DOHH2 (cell line): ENCODE measurements around the gene MRLN.

Experiments
- H3F3A ChIP-seq: fragments of 200-600 bp; sonication (generic), shearing (Covaris generic); 2 replicates; pipeline ENCODE4 v1.6.0; 2016; ENCODE audit warnings: antibody characterized with exemption, mild to moderate bottlenecking; ENCODE audit not compliant: control insufficient read depth, insufficient read depth
- H3K27ac ChIP-seq: fragments of 200-600 bp; sonication (generic); 2 replicates; pipeline ENCODE4 v1.5.1; 2014; ENCODE audit warnings: low read depth, mild to moderate bottlenecking, low read length, moderate library complexity
- H3K27me3 ChIP-seq: fragments of 200-600 bp; sonication (generic); 2 replicates; pipeline ENCODE4 v1.6.1; 2014; ENCODE audit warnings: mild to moderate bottlenecking, low read length, mixed read lengths; ENCODE audit not compliant: control insufficient read depth
- H3K36me3 ChIP-seq: fragments of 200-600 bp; sonication (generic); 2 replicates; pipeline ENCODE4 v1.6.1; 2014; ENCODE audit warnings: mild to moderate bottlenecking, low read length, moderate library complexity, mixed read lengths; ENCODE audit not compliant: control insufficient read depth
- H3K4me1 ChIP-seq: fragments of 200-600 bp; sonication (generic); 2 replicates; pipeline ENCODE4 v1.6.1; 2014; ENCODE audit warnings: mild to moderate bottlenecking, low read length, mixed read lengths; ENCODE audit not compliant: control insufficient read depth
- H3K4me2 ChIP-seq: fragments of 200-600 bp; sonication (generic); 2 replicates; pipeline ENCODE4 v1.6.0; 2014; ENCODE audit warnings: mild to moderate bottlenecking, low read length, moderate library complexity
- H3K4me3 ChIP-seq: fragments of 200-600 bp; sonication (generic); 2 replicates; pipeline ENCODE4 v1.5.1; 2014; ENCODE audit warnings: mild to moderate bottlenecking, low read length, mixed read lengths
- H3K79me2 ChIP-seq: fragments of 200-600 bp; sonication (generic); 2 replicates; pipeline ENCODE4 v1.6.1; 2014; ENCODE audit warnings: mild to moderate bottlenecking, low read length, mixed read lengths; ENCODE audit not compliant: control insufficient read depth
- H3K9me2 ChIP-seq: fragments of 200-600 bp; sonication (generic); replicated peaks from 2 replicates; pipeline ENCODE4 v1.6.1; 2014; ENCODE audit warnings: mild to moderate bottlenecking, low read length, mixed read lengths; ENCODE audit not compliant: control insufficient read depth
- H3K9me3 ChIP-seq: fragments of 200-600 bp; sonication (generic); 2 replicates; pipeline ENCODE4 v1.6.1; 2014; ENCODE audit warnings: antibody characterized with exemption, low read length, mixed read lengths; ENCODE audit not compliant: control insufficient read depth, insufficient read depth
- H4K20me1 ChIP-seq: fragments of 200-600 bp; sonication (generic); 2 replicates; pipeline ENCODE4 v1.6.0; 2014; ENCODE audit warnings: low read depth, mild to moderate bottlenecking, antibody characterized with exemption, low read length, moderate library complexity; ENCODE audit not compliant: control insufficient read depth, insufficient read depth
- EZH2phosphoT487 ChIP-seq: fragments of 200-600 bp; sonication (generic); IDR thresholded peaks from 2 replicates; pipeline ENCODE4 v1.6.1; 2017; ENCODE audit warnings: borderline replicate concordance, mild to moderate bottlenecking, antibody characterized with exemption, low read length, moderate library complexity, mixed read lengths
- TF ChIP-seq, protein P1 (sequence below): fragments of 200-600 bp; sonication (generic); IDR thresholded peaks from one replicate; pipeline ENCODE4 v1.5.1; 2014; ENCODE audit warnings: antibody characterized with exemption, mild to moderate bottlenecking, low read depth, low read length; ENCODE audit not compliant: poor library complexity, severe bottlenecking

MRLN gene

DNA sequence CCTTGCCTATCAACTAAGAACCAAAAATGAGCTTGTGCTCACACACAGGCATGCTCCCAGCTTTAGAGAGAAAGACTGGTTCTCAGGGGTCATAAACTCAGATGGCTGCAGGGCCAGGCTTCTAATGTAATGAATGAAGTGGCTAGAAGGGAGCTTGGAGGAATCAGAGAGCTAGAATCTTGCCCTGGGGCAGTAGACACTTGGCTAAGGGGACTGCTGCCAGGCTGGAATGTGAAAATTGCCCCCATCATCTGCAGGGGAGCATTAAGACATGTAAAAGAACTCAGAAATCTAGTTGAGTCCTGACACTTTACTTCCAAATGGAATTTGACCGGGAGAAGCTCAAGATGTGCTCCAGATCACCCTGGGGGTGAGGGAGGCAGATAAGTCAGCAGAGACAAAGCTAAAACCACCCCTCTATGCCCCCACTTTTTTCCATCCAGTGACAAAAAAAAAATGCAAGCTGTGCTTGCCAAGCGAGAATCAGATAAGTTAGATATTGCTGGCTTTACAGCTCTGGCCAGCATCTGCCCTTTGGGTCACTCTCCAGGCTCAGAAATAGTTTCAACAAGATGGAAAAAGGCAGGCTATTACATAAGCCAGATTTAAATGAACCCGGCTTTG, 41.3 kb downstream of the MRLN start:
- peaks cover 16% of the 10 kb centered on the region for H3K4me1 ChIP-seq
- H3K27me3 ChIP-seq, result peaks cover 39% of the 10 kb centered on the region
- H3K9me3 ChIP-seq, result no peaks in the 10 kb centered on the region
- no peak overlapping the region for H3K4me3 ChIP-seq
- TF ChIP-seq, protein P1, sequence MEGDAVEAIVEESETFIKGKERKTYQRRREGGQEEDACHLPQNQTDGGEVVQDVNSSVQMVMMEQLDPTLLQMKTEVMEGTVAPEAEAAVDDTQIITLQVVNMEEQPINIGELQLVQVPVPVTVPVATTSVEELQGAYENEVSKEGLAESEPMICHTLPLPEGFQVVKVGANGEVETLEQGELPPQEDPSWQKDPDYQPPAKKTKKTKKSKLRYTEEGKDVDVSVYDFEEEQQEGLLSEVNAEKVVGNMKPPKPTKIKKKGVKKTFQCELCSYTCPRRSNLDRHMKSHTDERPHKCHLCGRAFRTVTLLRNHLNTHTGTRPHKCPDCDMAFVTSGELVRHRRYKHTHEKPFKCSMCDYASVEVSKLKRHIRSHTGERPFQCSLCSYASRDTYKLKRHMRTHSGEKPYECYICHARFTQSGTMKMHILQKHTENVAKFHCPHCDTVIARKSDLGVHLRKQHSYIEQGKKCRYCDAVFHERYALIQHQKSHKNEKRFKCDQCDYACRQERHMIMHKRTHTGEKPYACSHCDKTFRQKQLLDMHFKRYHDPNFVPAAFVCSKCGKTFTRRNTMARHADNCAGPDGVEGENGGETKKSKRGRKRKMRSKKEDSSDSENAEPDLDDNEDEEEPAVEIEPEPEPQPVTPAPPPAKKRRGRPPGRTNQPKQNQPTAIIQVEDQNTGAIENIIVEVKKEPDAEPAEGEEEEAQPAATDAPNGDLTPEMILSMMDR, result no peak
- TF ChIP-seq EZH2phosphoT487, result no peak
- H3K27ac ChIP-seq, result no peak overlapping the region
- H3K79me2 ChIP-seq, result no peaks in the 10 kb centered on the region
- no peaks in the 10 kb centered on the region for H3K9me2 ChIP-seq
- H3K4me2 ChIP-seq, result no peak overlapping the region
- H3F3A ChIP-seq, result peaks cover 3% of the 10 kb centered on the region; the same call in 1 of the 2 replicates
- no peaks in the 10 kb centered on the region for H3K36me3 ChIP-seq
- H4K20me1 ChIP-seq, result no peaks in the 10 kb centered on the region

DNA sequence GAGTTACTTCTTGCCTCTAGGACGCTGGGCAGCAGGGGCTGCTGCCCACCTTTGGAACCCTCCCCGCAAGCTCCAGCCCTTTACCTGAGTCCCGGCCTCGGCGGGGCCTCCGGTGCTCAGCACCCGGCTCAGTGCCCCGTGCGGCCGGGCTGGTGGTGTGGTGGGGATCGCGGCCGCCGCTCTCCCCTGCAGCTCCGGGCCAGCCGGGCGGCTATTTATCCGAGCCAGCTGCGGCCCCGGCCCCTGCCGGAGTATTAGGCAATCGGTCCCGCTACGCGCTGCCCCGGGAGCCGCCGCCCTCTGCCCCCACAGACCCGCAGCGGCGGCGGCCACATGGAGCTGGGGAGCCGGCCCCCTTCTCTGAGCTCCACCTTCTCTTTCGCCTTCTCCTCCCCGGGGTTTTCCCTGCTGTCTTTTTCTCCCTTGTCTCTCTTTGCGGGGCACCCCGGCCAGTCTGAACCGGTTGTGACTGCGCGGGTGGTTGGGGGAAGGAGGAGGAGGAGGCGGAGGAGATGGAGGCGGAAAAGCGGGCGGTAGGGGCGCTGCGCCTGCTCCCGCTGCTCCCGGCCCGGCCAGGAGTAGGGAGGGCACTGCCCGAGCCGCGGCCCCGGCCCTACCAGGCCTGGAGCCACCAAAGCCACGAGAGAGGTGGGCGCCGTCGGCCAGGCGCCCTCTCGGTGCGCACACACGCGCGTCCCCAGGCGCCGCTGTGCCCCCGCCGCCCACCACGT, 43.7 kb downstream of the MRLN start, which contains the start of gene SLC16A9:
Gene SLC16A9, minus strand, starts transcription at position 456 of the 731 bp plus-strand sequence. CDS start 25,559 bp downstream, outside the sequence.
- H3K27me3 ChIP-seq, result peaks cover 36% of the 10 kb centered on the region
- peak within 1 kb of the TSS; percentile 90 for H3K4me2 ChIP-seq
- peaks cover 3% of the 10 kb centered on the region; the same call in 1 of the 2 replicates for H3F3A ChIP-seq
- H3K4me3 ChIP-seq, result peak within 1 kb of the TSS; percentile 75
- no peak within 1 kb of the TSS for H3K27ac ChIP-seq
- H3K9me2 ChIP-seq, result no peaks in the 10 kb centered on the region
- no peaks in the 10 kb centered on the region for H3K9me3 ChIP-seq
- no peaks in the 10 kb centered on the region for H3K36me3 ChIP-seq
- TF ChIP-seq, protein P1, result peak; percentile 54
- no peak for TF ChIP-seq EZH2phosphoT487
- no peaks in the 10 kb centered on the region for H3K79me2 ChIP-seq
- peaks cover 16% of the 10 kb centered on the region for H3K4me1 ChIP-seq
- H4K20me1 ChIP-seq, result no peaks in the 10 kb centered on the region

DNA sequence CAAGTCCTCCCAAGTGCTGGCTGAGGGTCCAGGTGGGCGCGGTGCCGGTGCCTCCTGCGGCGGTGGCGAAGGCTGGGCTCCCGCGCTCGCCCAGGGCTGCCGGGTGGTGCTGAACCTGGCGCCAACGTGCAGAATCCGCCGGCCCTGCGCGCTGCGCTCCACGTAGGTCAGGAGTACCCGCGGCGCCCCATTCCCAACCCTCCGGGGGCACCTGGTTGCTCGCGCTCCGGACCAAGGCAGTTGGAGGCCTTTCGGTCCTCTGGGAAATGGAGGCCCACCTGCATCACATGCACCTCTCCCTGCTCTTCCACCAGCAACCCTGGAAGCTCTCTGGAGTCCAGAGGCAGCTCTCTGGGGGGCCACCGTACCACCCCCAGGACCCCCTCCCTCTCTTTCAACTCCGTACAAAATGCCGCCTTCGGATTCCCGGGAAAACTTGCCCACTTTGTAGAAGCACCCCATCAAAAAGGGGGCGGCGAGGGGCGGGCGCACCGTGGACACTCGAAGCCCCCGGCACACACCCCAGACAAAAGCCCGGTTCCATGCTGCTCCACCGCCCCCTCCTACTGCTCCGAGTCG, 44.4 kb downstream of the MRLN start:
- H3K79me2 ChIP-seq, result no peaks in the 10 kb centered on the region
- H3K27ac ChIP-seq, result no peak overlapping the region
- H3K4me1 ChIP-seq, result peaks cover 16% of the 10 kb centered on the region
- no peaks in the 10 kb centered on the region for H3K9me3 ChIP-seq
- peak overlapping the region; percentile 75 for H3K4me3 ChIP-seq
- H4K20me1 ChIP-seq, result no peaks in the 10 kb centered on the region
- TF ChIP-seq, protein P1, result no peak
- TF ChIP-seq EZH2phosphoT487, result no peak
- no peaks in the 10 kb centered on the region for H3K9me2 ChIP-seq
- peaks cover 30% of the 10 kb centered on the region for H3K27me3 ChIP-seq
- peak overlapping the region; percentile 90 for H3K4me2 ChIP-seq
- no peaks in the 10 kb centered on the region for H3K36me3 ChIP-seq
- peaks cover 3% of the 10 kb centered on the region; the same call in 1 of the 2 replicates for H3F3A ChIP-seq
